Superior temporal gyrus (tissue), 1 donor: ENCODE data around the gene DOCK6.

Experiments
- DNase-seq: peaks from one replicate; pipeline ENCODE4 v3.0.0-alpha.2; 2016; ENCODE audit errors: extremely low spot score

The DOCK6 gene, protein sequence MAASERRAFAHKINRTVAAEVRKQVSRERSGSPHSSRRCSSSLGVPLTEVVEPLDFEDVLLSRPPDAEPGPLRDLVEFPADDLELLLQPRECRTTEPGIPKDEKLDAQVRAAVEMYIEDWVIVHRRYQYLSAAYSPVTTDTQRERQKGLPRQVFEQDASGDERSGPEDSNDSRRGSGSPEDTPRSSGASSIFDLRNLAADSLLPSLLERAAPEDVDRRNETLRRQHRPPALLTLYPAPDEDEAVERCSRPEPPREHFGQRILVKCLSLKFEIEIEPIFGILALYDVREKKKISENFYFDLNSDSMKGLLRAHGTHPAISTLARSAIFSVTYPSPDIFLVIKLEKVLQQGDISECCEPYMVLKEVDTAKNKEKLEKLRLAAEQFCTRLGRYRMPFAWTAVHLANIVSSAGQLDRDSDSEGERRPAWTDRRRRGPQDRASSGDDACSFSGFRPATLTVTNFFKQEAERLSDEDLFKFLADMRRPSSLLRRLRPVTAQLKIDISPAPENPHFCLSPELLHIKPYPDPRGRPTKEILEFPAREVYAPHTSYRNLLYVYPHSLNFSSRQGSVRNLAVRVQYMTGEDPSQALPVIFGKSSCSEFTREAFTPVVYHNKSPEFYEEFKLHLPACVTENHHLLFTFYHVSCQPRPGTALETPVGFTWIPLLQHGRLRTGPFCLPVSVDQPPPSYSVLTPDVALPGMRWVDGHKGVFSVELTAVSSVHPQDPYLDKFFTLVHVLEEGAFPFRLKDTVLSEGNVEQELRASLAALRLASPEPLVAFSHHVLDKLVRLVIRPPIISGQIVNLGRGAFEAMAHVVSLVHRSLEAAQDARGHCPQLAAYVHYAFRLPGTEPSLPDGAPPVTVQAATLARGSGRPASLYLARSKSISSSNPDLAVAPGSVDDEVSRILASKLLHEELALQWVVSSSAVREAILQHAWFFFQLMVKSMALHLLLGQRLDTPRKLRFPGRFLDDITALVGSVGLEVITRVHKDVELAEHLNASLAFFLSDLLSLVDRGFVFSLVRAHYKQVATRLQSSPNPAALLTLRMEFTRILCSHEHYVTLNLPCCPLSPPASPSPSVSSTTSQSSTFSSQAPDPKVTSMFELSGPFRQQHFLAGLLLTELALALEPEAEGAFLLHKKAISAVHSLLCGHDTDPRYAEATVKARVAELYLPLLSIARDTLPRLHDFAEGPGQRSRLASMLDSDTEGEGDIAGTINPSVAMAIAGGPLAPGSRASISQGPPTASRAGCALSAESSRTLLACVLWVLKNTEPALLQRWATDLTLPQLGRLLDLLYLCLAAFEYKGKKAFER (N-terminal part only)

DNA sequence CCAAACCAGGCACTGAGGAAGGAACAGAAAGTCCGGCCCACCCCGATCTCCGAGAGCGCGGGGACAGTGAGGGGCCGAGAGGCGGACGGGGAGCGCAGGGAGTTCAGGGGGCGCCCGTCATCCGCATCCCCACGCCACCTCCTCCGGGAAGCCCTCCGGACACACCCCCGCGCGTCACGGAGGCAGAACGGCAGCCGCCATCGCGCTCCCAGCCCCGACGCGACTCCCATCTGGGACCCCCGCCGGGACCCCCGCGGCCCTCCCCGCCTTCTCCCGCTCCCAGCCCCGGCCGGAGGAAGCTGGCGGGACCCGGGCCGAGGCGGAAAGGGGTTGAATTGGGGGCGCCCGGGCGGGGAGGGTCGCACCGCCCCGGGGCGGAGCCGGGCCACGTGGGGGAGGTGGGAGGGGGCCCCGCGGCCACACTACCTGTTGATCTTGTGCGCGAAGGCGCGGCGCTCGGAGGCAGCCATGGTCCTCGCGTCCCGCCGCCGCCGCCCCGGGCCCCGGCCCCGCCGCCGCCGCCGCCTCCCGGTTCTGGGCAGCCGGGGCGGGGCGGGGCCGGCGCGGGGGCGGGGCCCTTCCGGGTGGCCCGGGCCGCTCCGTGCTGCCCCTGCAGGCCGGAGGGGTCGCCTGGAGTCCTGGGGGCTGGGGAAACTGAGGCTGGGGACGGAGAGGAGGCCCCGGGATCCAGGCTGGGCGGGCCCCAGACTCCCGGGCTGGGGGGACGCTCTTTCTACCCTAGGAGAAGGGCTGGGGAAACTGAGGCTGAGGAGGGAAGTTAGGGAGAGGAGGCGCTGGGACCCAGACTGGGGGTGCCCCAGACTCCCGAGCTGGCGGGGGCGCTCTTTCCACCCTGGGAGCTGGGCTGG lies at the start of gene DOCK6:
DOCK6 (minus strand) TSS at position 554 of the 869 bp plus-strand sequence; CDS start at position 470, 84 bp downstream.
- no peak for DNase-seq

DNA sequence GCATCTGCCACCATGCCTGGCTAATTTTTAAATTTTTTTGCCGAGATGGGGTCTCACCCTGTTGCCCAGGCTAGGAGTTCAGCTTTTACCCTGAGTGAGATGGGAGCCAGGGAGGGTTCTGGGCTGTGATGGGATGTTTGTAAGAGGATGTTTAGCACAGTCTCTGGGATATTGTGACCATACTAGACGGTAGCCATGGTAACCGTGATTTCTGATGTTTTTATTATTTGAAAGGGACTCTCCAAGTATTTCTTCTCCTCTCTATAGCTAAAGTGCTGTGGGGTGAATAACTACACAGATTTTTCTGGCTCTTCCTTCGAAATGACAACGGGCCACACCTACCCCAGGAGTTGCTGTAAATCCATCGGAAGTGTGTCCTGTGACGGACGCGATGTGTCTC lies 44.0 kb upstream of the DOCK6 start:
- DNase-seq = no peak

DNA sequence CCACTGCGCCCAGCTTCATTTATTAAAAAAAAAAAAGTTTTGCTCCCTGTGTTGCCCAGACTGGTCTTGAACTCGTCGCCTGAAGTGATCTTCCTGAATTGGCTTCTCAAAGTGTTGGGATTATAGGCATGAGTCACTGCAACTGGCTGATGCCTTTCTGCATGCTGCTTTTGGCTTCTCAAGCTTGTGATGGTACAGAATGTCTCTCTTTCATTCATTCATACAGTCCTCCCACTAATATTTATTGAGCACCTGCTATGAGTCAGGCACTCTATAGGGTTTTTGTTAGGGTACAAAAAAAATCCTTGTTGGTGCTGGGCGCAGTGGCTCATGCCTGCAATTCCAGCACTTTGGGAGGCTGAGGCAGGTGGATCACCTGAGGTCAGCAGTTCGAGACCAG lies 42.6 kb upstream of the DOCK6 start:
- DNase-seq = no peak

DNA sequence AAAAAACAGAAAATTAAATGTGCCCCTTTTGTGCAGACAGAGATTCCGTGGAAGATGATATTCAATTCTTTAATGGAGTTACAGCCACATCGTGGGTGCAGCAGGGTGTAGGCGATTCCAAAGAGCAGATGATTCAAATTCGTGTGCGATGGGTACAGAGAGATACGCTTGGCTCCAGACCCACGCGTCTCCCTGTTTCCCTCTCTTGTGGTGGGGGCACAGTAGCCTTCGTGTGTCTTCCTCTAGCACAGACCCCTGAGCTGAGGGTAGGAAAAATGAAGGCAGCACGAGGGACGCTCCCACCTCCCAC lies 38.4 kb upstream of the DOCK6 start:
- no peak for DNase-seq

DNA sequence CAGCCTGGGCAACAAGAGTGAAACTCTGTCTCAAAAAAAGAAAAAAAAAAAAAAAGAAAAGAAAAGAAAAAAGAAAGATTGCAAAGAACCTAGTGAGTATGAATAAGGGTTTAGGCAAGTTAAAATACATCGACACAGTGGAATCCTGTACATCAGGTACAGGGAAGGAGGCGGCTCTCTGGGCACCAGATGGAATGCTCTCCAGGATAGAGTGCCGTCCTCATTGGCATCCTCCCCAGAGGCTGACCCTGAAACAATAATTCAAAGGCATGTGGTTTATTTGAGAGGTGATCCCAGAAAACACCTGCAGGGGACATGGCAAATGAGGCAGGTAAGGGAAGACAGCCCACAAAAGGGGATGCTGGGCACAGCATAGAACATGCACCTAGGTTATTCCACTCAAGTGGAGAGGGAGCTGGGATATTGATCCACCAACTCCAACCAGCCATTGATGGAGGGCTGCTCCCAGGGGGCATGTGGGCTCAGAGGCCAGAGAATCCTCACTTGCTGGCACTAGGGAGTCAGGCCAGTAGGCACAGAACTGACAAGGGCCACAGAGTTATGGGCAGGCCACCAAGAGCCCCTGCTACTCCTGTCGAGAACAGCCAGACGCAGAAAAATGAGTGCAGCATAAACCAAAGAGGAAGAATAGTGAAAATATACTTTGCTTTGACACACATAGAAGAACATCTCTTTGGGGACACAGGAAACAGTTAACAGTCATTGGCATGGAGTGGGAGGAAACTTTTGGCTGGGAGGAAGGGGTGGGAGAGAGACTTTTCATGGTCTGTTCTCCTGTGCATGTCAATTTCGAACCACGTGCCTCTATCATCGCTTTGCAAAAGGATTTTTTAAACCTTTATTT lies 37.9 kb upstream of the DOCK6 start:
- no peak for DNase-seq

DNA sequence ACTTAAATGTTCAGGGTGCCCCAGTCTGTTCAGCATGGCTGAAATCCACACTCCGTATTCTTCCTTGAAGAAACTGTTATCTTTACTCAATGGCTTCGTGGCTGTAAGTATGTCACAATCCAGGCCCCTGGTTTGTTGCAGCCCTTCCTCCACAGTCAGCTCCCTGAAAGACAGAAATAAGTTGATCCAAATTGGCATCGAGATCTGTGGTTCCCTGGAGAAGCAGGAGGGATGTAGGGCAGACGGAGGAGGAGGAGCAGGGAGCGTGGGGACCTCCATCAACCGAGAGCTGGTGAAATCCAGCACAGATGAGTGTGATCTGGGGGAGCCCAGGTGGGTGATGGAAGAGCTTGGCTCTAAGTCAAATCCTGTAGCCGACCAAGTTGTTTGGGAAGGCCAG lies 33.9 kb upstream of the DOCK6 start:
- peak; percentile 58 for DNase-seq

DNA sequence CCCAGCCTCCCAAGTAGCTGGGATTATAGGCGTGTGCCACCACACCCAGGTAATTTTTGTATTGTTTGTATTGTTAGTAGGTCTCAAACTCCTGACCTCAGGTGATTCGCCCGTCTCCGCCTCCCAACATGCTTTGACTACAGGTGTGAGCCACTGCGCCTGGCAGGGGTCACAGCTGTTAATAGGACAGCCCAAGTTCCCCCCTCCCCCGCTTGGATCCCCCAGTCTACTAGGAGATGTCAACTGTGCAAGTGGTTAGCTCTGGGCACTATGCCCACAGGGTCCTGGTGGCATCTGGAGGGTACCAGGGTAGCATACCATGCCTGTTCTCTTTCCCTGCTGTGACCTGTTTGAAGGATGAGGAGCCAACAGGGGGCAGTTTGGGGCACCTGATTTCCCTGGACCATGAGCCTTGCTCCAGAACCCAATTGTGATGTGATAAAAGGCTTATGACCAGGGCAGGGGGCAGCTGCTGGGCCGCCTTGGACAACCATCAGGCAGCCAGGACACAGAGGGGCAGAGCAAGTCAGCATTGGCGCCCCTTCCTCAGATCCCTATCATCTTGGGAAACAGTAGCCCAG lies 33.4 kb upstream of the DOCK6 start, which contains the start of gene TSPAN16:
TSPAN16 (plus strand) TSS at position 496 of the 581 bp plus-strand sequence. CDS start 138 bp downstream, outside the sequence.
- no peak for DNase-seq

DNA sequence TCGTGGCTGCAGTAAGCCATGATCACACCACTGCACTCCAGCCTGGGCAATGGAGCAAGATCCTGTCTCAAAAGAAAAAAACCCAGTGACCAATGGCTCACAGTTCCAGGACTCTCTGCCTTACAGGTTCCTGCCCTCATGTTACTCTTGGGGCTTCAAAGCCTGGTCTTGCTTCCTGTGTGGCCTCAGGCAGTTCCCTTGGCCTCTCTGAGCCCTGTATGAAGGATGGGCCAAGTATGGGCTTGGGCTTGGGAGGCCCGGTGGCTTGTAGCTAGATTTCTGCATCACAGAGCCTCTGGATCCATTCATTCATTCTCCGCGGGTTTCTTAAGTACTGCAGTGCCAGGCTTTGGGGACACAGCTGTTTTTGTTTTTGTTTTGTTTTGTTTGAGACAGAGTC lies 32.9 kb upstream of the DOCK6 start:
- no peak for DNase-seq

DNA sequence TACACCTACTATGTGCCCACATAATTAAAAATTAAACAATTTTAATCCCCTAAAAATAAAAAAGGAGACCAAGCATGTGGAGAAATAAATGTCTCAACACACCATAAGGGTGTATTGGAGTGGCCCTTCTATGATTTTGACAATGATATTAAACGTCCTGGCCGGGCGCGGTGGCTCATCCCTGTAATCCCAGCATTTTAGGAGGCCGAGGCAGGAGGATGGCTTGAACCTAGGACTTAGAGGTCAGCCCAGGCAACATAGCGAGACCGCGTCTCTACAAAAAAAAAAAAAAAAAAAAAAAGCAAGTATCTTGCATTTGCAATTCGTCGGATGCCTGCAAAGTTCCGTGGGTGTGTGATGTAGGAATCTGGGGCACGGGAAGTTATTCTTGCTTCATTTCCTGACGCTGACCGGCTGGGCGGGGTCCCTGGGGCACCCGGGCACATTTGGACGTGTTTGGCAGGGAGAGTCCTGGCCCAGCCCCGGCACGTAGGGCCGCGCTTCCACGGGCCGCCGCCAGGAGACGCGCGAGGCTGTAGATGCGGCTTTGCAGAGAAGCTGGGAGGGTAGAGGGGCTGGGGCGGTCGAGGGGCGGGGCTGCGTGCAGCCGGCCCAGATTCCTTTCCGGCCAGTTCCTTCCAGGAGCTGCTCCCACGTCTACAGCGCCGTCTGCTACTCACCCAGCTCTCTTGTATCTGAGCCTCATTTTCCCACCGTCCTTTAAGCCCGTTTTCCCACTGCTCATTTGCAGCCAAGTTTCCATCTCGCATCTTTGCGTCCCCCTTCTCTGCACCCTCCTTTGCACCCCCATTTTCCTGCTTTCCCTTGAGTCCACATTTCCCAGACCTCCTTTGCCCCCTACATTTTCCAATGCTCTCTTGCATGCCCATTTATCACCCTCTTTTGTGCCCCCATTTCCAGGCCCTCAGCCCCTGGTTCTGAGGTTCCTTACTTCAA lies 31.4 kb upstream of the DOCK6 start:
- peak; percentile 86 for DNase-seq

DNA sequence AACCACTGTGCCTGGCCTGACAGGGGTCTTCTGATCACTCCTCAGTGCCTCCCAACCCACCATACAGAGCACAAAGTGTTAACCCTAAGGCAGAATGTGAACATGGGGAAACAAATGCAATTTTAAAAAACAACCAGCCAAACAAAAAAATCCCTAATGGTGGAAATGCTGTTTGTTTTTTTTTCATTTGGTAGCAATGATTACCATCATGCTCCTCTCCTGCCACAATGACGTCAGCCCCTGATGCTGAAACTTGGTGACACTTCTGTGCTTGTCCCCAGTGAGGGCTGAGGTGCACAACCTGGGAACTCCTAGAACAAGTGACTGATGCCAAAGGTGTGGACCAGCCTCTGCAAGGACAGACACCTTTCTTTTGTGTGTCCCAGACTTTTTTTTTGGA lies 29.7 kb upstream of the DOCK6 start:
- no peak for DNase-seq

DNA sequence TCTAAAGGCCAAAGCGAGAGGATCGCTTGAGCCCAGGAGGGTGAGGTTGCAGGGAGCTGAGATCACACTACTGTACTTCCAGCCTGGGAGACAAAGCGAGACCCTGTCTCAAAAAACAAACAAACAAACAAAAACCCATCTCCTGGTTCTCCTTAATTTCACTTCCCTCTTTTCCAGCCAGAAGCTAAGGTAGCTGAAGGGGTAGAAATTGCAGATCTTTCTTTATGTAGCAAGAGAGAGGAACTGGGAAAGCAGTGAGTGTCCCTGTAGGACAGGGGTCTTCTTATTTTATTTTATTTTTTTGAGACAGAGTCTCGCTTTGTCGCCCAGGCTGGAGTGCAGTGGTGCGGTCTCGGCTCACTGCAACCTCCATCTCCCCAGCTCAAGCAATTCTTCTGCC lies 29.1 kb upstream of the DOCK6 start:
- DNase-seq = no peak

DNA sequence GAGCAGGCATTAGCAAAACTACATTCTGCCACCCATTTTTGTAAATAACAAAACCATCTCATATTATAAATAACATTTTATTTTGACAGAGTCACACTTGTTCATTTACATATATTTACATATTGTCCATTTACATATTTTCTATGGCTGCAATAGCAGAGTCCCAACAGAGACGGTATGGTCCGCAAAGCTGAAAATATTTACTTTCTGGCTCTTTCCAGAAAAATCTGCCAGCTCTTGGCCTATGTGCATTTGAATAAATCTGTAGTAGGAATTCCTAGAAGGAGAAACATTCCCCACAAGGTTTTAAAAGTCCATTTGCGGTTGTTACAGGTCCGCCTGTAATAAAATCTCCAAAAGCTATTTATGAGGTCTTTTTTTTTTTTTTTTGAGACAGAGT lies 27.9 kb upstream of the DOCK6 start:
- DNase-seq = no peak

DNA sequence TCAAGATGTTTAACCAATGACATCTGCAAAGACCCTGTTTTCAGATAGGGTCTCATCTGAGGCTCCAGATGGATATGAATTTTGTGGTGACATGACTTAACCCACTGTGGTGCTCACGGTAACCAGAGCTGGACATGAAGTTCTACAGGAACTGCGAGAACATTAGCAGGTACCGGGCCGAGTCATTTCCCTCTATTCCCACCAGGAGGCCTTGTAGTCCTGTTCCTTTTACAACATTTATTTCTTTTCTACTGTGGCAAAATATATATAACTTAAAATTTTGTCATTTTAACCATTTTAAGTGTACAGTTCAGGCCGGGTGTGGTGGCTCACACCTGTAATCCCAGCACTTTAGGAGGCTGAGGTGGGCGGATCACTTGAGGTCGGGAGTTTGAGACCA lies 26.0 kb upstream of the DOCK6 start:
- DNase-seq = no peak

DNA sequence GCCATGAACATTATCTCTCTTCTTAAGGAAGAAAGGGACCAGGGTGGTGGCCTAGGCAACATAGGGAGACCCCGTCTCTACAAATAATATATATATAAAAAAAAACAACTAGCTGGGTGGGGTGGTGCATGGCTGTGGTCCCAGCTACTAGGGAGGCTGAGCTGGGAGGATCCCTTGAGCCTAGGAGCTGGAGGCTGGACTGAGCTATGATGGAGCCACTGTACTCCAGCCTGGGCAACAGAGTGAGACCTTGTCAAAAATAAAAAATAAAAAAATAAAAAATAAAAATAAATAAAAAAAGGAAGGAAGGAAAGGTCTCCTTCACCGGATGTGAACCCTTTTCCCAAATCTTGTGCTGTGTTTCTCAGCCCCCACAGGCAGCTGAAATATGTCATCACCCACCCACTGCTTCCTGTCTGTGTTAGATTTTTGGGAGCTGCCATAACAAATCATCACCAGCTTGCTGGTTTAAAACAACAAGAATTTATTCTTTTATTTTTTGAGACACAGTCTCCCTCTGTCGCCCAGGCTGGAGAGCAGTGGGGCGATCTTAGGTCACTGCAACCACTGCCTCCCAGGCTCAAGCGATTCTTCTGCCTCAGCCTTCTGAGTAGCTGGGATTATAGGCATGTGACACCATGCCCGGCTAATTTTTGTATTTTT lies 24.1 kb upstream of the DOCK6 start:
- DNase-seq = no peak

DNA sequence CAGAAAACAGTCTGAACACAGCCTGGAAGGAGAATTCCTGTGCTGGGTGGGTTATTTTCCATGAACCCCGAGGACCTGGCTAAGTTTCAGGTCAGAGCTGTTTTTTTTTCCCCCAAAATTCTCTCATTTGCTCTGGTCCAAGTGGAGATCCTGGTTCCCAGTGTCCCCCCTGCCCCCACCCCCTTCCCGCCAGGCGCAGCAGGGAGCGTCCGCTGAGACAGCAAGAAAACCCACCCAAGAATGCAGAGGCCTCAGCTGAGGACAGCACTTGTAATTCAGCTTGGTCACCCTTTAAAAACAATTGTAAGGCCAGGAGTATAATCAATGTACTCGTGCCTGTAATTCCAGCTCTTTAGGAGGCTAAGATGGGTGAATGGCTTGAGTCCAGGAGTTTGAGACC lies 22.2 kb upstream of the DOCK6 start:
- no peak for DNase-seq

DNA sequence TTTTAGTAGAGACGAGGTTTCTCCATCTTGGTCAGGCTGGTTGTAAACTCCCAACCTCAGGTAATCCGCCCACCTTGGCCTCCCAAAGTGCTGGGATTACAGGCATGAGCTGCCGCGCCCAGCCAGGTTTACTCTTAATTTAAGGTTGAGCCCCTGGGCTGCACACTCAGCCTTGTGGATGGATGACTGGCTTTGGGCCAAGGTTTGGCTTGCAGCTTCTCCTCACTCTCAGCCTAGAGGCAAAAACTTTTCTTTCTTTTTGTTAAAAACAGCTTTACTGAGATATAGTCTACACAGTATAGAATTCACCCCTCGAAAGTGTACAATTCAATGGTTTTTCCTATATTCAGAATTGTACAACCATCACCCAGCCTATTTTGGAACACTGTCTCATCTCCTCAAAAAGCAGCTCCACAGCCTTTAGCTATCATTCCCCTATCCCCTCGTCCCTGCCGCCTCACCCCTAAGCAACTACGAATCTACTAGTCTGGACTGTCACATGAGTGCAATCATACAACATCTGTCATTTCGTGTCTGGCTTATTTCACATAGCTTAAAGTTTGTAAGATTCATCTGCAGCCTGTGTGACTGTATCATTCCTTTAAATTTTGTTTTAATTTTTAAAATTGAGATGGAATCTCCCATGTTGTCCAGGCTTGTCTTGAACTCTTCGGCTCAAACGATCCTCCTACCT lies 19.2 kb upstream of the DOCK6 start:
- no peak for DNase-seq

DNA sequence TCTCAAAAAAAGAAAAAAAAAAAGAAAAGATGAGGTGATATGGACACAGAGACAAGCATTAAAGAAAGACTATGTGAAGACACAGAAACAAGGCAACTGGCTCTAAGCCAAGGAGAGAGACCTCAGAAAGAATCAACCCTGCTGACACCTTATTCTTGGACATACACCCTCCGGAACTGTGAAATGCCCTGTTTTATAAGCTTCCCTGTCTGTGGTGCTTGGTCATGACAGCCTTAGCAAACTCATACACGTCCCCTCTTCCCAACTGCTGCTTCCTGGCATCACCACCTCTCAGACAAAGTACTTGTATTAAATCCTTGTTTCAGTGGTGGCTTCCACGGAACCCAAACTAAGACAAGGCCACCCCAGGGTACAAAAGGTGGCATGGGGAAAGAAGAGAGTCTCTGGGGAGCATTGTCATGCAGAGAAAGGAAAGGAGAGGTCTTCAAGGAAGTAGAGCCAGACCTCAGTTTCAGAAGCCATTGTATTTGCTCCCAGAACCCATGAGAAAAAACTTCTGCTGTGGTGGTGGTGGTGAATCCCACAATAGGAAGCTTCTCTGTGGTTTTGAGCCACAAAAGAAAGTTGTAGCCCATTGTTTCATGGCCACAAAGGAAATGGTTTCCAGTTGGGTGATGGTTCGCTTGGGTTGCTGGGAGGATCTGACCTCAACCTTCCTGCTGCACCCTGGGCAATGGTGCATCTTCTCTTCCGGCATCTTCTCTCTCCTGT lies 17.3 kb upstream of the DOCK6 start:
- no peak for DNase-seq
